ENCODE results near the gene NPR2. TPM values are rescaled to one million over a fixed set of nuclear protein-coding genes. Genes with fewer than 3 reads are reported as not detected.

NPR2 gene
- 24.5 TPM for total RNA-seq

DNA sequence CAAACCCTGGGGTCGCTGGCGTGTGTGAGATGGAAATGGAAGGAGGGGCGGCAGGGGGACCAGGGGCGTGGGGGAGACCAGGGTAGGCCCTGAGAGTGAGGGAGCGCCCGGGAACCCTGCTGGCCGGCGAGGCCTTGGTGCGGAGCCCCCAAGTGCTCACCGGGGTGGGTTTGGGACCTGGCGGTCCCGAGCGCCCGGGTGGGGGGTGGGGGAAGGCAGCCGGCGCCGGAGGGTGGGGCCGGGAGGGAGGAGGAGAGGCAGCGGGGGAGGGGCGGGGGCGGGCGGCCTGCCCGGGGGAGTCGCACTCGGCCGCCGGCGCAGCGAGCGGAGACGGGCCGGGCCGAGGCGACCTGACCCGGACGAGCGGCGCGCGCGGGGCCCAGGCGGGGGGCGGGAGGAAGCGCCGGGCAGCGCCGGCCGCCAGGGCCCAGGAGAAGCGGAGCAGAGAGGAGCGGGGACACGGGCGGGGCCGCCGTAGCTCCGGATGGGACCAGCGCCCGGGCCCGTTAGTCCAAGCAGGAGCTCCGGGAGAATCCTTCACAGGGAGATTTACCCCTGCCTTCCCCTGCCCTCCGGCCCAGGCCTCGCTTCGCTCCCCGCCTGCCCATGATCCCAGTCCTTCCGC, at the start of gene NPR2:
Gene NPR2, plus strand, starts transcription at position 295 of the 625 bp plus-strand sequence. CDS start 818 bp downstream, outside the sequence.
- peak; percentile 65 for DNase-seq

DNA sequence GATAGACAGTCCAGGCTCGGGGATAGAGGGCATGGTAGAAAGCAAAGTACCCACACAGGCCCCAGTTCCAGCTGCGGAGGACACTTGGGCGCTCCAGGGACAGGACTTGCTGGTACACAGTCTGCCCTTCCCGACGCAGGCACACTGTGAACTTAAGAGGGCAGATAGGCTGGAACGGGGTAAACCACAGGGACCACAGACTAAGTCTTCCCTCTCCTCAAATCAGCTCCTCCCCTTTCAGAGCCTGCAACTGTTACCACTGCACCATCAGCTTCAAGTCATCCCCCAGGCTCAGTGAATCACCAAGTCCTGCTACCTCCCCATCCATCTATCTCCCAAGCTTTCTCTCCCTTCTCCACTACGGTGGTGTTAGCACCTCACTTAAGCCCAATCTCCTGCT, 49.7 kb upstream of the NPR2 start:
- no peak for DNase-seq

DNA sequence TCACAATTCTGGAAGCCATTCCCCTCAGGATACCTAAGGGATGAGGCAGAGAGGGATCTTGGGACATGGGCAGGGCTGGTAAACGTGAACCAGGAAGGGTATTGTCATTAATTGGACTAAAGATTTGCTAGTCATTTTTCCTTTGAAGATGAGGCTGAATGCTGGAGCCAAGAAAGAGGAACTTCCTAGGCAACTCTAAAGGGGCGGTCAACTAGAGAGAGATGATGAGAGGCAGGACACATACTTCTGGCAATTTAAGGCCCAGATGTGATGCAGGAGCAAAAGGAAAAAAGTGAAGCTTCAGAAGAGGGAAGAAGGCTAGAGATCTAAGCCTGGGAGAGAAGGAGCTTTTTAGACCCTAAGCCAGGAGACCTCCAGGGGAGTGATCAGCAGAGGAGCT, 47.9 kb upstream of the NPR2 start:
- DNase-seq = no peak

- no peak for DNase-seq
Measured at GRCh38 chr9:35743880-35744518, 47.4 kb upstream of the NPR2 start.

GRCh38 chr9:35745569-35745968, 45.8 kb upstream of the NPR2 start:
- DNase-seq = no peak

- DNase-seq = no peak
Measured at GRCh38 chr9:35746583-35746982, 44.8 kb upstream of the NPR2 start.

DNA sequence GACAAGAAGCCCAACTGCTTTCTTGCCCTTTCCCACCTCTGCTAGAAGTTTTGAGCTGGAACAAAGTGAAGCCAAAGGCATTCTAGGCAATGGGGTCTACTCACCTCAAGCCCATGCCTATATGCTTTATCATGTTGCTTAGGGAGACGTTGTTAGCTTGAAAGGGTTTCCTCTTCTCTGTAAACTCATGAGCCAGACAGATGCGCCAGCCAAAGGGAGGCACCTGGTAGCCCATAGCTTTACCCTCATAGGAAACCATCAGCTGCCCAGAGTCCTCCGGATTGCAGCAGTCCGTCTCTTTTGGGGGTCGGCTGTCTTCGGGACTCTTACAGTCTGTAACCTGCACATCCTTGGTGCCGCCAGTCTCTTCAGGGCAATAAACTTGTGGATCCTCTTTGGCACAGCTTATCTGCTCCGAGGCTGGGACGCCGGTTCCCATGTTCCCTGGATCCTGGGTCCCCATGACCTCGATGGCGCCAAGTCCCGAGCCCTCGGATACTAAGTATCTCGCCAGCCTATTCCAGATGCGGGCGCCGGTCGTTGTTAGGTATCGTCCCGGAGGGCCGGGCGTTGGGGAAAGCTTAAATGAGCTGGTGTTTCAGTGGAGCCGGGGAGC, 43.0 kb upstream of the NPR2 start:
- DNase-seq = no peak

DNA sequence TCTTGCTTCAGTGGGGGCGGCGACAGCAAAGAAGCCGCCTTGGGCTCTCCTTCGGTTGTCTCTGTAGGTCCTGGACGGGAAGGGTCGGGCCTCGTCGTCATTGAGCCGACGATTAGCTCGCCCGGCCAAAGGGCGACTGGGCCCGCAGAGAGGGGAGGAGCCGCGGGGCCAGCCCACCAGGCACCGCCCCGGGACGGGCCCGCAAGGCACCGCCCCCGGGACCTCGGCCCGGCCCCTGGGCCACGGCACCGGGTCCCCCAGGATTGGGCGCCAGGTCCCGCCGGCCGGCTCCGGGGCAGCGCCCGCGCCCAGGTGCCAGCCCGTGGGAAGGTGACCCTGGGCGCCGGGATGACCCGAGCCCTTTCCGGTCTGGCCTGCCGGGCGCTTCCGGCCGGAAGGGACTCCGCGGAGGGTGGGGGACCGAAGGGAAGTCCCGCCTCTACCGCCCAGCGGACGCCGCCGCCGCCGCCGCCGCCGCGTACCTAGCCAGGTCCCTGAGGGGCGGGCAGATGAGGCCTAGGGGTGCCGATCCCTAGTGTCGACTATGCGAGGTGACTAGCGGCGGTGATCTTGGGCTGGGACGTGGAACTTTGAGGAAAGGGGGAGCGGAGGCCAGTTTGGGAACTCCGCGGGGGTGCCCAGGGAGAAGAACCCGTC, 42.4 kb upstream of the NPR2 start, which contains the start of the genes GBA2 and RGP1:
Gene GBA2, minus strand, starts transcription at position 371 of the 657 bp plus-strand sequence. CDS start 524 bp downstream, outside the sequence.
Gene RGP1, plus strand, starts transcription at position 430 of the 657 bp plus-strand sequence. CDS start 469 bp downstream, outside the sequence.
- peak; percentile 81 for DNase-seq

DNA sequence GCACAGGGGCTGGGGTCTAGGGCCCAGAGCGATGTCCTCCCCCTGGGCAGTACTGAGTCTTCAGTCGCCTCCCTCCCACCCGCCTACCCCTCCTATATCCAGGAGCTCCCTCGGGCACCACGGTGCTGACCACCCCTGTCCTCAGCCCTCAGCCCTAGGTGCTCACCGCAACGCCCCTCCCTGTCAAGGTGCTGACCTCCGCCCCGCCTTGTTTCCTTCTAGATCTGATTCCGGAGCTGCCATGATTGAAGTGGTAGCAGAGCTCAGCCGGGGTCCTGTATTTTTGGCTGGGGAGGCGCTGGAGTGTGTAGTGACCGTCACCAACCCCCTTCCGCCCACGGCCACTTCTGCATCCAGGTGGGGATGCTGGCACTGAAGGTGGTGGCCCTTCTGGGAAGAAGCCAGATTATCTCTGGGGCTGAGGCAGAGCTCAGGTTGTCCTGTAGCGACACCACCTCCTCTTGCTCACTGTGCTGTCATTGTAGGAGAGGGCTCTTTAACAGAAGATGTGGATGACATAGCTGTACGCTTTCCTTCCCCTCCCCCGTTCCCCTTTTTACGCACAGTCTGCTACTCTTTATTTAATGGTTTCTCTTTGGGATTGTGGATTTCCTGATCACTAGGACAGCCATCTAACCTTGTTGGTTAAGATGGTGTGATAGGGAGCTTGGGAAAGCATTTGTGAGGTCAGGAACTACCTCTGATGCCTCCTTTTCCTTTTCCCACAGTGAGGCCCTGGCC, 41.7 kb upstream of the NPR2 start:
- no peak for DNase-seq

DNA sequence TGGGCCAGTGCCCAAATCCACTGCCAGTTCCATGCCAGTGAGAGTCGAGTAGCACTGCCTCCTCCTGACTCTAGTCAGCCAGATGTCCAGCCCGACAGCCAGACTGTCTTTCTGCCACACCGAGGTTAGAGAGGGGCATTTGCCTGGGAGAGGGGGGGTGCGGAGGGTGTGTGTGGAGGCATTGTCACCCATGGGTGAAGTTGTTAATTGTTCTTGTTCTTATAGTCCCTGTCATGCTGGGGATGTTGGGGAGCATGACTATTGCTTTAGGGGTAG, 41.2 kb upstream of the NPR2 start:
- no peak for DNase-seq

GRCh38 chr9:35753466-35753865, 37.9 kb upstream of the NPR2 start:
- no peak for DNase-seq

- no peak for DNase-seq
Measured at GRCh38 chr9:35754264-35754663, 37.1 kb upstream of the NPR2 start, which contains the start of gene MSMP. Gene MSMP (minus strand): TSS chr9:35754276. CDS start chr9:35754129, 147 bp downstream.

DNA sequence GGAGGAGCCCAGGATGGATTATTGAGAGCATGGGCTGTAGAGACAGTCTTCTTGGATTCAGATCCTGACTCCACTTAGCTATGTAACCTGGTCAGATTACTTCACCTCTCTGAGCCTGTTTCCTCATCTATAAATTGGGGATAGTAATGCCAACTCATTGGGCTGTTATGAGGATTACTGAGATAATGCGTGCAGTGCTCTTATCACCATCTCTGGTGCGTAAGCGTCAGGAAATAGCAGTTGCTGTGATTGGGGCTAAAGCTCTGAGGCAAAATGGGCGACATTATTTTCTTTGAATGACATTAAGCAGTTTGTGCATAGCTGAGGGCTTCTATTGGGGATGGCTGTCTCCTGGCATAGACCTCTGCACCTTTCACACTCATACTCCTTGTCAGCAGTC, 36.3 kb upstream of the NPR2 start:
- DNase-seq = no peak

DNA sequence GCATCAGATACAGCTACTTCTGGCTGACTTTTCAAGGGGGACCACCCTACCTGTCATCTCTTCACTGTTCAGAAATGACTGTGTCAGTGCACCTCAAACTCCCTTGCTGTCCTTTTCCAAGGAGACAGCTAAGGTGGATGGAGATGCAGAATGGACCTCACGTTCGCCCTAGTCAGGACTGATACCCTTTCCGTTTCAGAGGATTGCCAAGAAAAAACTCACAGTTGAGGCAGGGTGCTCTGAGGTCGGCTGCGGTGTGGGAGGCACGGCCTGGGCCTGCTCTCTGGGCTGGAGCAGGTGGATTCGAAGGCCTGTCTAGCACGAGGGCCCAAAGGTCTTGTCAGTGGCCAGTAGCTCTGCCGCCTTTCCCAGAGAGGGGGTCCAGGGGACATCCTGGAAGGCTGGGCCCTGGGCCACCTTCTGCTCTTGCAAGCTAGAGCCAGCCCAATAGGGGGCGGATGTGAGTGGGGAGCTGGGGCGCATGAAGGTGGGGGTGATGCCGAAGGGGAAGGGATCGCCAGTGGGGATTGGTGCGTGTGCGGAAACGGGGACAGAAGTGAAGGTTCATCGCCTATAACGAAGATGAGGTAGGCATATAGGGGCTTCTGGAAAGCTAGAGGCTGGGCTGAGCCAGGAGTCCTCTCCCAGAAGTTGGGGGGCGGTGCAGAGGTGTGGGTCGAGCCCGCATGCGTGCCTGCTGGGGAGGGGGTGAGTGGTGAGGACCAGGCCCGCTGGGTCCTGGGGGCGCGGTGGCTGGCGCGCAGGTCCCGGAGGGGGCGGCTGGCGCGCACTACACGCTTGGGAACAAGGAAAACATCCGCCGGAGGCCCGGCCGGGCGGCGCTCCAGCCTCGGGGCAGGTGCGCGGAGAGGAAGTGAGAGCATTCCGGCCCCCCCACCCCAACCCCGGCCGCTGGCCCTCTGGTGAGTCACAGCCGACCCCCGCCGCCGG, 34.8 kb upstream of the NPR2 start:
- DNase-seq = peak; percentile 71

DNA sequence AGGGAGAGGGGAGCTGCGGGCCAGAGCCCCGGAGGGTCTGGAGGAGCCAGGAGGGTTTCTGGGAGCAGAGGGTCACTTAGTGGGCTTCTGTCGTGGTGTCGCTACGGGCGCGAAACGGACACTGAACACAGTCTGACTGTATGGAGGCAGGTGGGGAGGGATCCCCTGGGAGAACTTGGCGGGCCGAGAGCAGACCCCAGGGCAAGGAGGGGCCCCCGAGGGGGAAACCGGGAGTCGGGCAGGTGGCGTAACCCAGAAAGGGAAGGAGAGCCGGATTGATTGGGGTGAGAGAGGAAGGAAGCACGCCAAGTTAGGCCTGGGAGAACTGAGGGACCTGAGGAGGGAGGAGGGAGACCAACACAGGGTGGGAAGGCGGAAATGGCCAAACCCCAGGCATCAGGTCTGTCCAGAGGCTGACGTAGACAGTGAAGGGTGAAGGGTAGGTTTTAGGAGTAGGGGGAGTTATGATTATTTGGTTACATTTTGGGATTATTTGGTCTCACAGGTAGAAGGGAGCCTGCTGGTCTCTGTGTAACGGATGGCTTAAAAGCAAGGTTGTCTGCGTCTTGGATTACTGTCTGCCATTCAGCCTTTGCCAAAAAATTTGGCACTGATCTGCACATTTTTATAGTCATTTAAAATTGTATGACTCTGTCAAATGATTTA, 34.0 kb upstream of the NPR2 start:
- peak; percentile 75 for DNase-seq

DNA sequence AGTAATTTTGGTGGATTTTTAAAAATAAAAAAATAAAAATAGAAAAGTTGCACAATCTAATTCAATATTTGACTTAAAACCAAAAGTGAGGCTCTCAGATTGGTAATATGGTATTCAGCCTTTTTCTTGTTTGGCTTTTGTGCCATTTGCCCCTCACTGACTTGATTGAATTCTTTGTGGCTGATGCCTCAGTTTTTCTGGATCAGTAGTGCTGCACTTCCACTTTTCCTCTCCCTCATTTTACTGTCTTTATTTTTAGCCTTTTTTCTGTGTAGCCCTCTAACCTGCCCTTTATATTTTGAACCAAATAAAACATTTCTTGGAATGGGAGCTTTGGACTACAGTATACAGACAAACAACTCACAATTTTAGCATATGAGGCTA, 33.5 kb upstream of the NPR2 start:
- no peak for DNase-seq

- peak; percentile 14 for DNase-seq
Measured at GRCh38 chr9:35758475-35759050, 32.8 kb upstream of the NPR2 start.

GRCh38 chr9:35759795-35760194, 31.6 kb upstream of the NPR2 start:
- DNase-seq = no peak

GRCh38 chr9:35760651-35761050, 30.7 kb upstream of the NPR2 start:
- DNase-seq = peak; percentile 42

DNA sequence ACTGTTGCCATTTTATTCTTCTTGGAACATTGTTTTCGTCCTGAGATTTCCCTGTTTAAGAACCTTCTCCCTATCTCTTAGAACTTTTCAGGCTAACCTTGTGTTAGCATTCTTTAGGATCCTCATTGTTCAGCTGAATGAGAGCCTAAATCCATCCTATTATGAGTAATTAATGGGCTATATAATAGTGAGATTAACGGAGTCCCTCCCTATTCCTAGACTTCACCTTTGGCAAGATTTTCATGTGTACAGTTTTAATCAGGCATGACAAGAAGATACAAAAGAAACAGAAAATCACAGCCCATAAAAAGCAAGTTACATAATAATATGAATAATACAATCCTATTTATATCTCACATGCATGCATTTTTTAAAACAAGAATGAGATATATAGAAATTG, 28.2 kb upstream of the NPR2 start:
- DNase-seq = no peak

All from tongue (tissue), 2 donors.